ENCODE results near the gene TOPBP1.

Gene TOPBP1

GRCh38 chr3:133606342-133606741, 55.4 kb downstream of the TOPBP1 start:
- no peak for DNase-seq

GRCh38 chr3:133600572-133601081, 61.1 kb downstream of the TOPBP1 start:
- DNase-seq, result no peak

GRCh38 chr3:133599280-133599679, 62.5 kb downstream of the TOPBP1 start:
- no peak for DNase-seq

GRCh38 chr3:133598405-133598804, 63.3 kb downstream of the TOPBP1 start:
- DNase-seq, result no peak

- peak; percentile 51 for DNase-seq
Measured at GRCh38 chr3:133595341-133595740, 66.4 kb downstream of the TOPBP1 start.

- DNase-seq, result no peak
Measured at GRCh38 chr3:133593243-133593642, 68.5 kb downstream of the TOPBP1 start.

GRCh38 chr3:133592843-133593242, 68.9 kb downstream of the TOPBP1 start:
- no peak for DNase-seq

- DNase-seq, result no peak
Measured at GRCh38 chr3:133591271-133591742, 70.4 kb downstream of the TOPBP1 start.

- no peak for DNase-seq
Measured at GRCh38 chr3:133589503-133589902, 72.2 kb downstream of the TOPBP1 start.

GRCh38 chr3:133588784-133589465, 72.8 kb downstream of the TOPBP1 start:
- no peak for DNase-seq

GRCh38 chr3:133588035-133588434, 73.7 kb downstream of the TOPBP1 start:
- DNase-seq, result no peak

- no peak for DNase-seq
Measured at GRCh38 chr3:133583396-133583795, 78.3 kb downstream of the TOPBP1 start.

- no peak for DNase-seq
Measured at GRCh38 chr3:133578548-133579191, 83.1 kb downstream of the TOPBP1 start.

GRCh38 chr3:133576169-133576568, 85.6 kb downstream of the TOPBP1 start:
- DNase-seq, result no peak

GRCh38 chr3:133575086-133575485, 86.7 kb downstream of the TOPBP1 start:
- no peak for DNase-seq

- DNase-seq, result peak; percentile 81
Measured at GRCh38 chr3:133574260-133574881, 87.4 kb downstream of the TOPBP1 start.

- no peak for DNase-seq
Measured at GRCh38 chr3:133573629-133574194, 88.0 kb downstream of the TOPBP1 start, which contains the start of gene CDV3. TSS of gene CDV3 (plus strand) at chr3:133573686. CDS start at chr3:133574045, 359 bp downstream.

GRCh38 chr3:133573054-133573628, 88.6 kb downstream of the TOPBP1 start:
- DNase-seq, result peak; percentile 100

- no peak for DNase-seq
Measured at GRCh38 chr3:133572158-133573053, 89.3 kb downstream of the TOPBP1 start.

GRCh38 chr3:133570937-133571320, 90.8 kb downstream of the TOPBP1 start:
- no peak for DNase-seq

- no peak for DNase-seq
Measured at GRCh38 chr3:133570139-133570936, 91.4 kb downstream of the TOPBP1 start.

Measured in stimulated activated CD4-positive, alpha-beta T cell treated with anti-CD3 and anti-CD28 coated beads, Interleukin-1b, Interleukin-23, amount 100 ng/mL, for 48 hours (primary cell).